ENCODE results near the gene SLC6A14. TPM values are rescaled to one million over a fixed set of nuclear protein-coding genes. Genes with fewer than 3 reads are reported as not detected.

The SLC6A14 gene, protein sequence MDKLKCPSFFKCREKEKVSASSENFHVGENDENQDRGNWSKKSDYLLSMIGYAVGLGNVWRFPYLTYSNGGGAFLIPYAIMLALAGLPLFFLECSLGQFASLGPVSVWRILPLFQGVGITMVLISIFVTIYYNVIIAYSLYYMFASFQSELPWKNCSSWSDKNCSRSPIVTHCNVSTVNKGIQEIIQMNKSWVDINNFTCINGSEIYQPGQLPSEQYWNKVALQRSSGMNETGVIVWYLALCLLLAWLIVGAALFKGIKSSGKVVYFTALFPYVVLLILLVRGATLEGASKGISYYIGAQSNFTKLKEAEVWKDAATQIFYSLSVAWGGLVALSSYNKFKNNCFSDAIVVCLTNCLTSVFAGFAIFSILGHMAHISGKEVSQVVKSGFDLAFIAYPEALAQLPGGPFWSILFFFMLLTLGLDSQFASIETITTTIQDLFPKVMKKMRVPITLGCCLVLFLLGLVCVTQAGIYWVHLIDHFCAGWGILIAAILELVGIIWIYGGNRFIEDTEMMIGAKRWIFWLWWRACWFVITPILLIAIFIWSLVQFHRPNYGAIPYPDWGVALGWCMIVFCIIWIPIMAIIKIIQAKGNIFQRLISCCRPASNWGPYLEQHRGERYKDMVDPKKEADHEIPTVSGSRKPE
- total RNA-seq (2021; fragmentation: NEBNext Ultra II Directional; extraction: Animal tissue kit (Norgen Biotek cat#: 25700)), result not detected in 2 replicates
- polyA plus RNA-seq (2011; rRNA removed), result not detected in 2 replicates
- polyA plus RNA-seq (2011; cell fraction: cytosol; rRNA removed), result not detected
- not detected for polyA plus RNA-seq (2011; cell fraction: nucleus; rRNA removed)
- polyA plus RNA-seq (2012, experiment 1 of 2), result not detected in 4 replicates
- polyA plus RNA-seq (2012, experiment 2 of 2), result not detected
- not detected for polyA plus RNA-seq (2013, experiment 1 of 2)
- not detected for polyA plus RNA-seq (2013, experiment 2 of 2)
- polyA minus RNA-seq (2011; rRNA and poly(A)+ RNA removed), result not detected in 2 replicates
- polyA minus RNA-seq (2011; cell fraction: cytosol; rRNA and poly(A)+ RNA removed), result not detected
- not detected for polyA minus RNA-seq (2011; cell fraction: nucleus; rRNA and poly(A)+ RNA removed)
- long read RNA-seq, experiment 1, result 0 reads
- long read RNA-seq, experiment 2, result 0 reads

DNA sequence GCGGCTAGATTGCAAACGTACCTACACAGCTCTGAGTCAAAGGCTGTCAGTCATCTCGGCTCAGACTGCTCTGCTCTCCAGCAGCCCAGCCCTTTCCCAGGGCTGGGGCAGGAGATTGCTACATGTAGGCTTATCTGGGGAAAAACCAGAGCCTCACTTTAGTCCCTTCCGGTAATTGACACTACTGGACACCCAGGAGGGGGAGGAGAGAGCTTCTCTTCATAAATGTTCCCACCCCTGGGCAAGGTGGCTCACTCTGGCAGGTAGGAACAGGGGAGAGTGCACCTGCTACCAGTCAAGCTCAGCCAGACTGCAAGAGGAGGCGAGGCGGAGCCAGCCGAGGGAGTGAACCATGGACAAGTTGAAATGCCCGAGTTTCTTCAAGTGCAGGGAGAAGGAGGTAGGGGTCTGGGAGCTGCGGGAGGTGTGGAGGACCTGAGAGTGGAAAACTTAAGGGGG lies at the start of gene SLC6A14:
Gene SLC6A14, plus strand, starts transcription at position 249 of the 459 bp plus-strand sequence. Its CDS starts 104 bp downstream, at position 353.
- Histone ChIP-seq H2BK15ac (ENCODE audit: low read length) (no peak within 1 kb of the TSS), H2AFZ (ENCODE audit: low read length) (no peak within 1 kb of the TSS), H4K5ac (ENCODE audit: insufficient read length, low read depth, low read length) (no peak within 1 kb of the TSS), H2AK5ac (ENCODE audit: low read depth, low read length) (no peak within 1 kb of the TSS), H4K91ac (replicated peaks; ENCODE audit: insufficient read length, low read length) (no peak within 1 kb of the TSS), H3K23ac (ENCODE audit: insufficient read length) (no peak within 1 kb of the TSS), H3K4me1 (replicated peaks in 1 of 4; ENCODE audit: control insufficient read depth in 3 of 4, insufficient read depth in 4 of 4, low read length in 3 of 4) (no peaks in the 10 kb centered on the region), H3K9me3 (ENCODE audit: insufficient read depth in 2 of 2, low read depth in 1 of 2, low read length in 1 of 2) (no peaks in the 10 kb centered on the region), H2BK5ac (ENCODE audit: low read depth, low read length) (no peak within 1 kb of the TSS), H3K79me2 (ENCODE audit: control insufficient read depth in 1 of 2, insufficient read depth in 2 of 2, low read length in 2 of 2) (no peaks in the 10 kb centered on the region), H4K20me1 (replicated peaks in 1 of 2; ENCODE audit: control insufficient read depth in 1 of 2, insufficient read depth in 2 of 2, low read length in 2 of 2) (no peaks in the 10 kb centered on the region), H3K4me3 (ENCODE audit: extremely low read depth in 1 of 4, insufficient read depth in 2 of 4, low read depth in 3 of 4, low read length in 4 of 4) (no peak within 1 kb of the TSS), H3K27ac (ENCODE audit: low read depth, low read length) (no peak within 1 kb of the TSS), H3K79me1 (ENCODE audit: low read depth, low read length) (no peaks in the 10 kb centered on the region), H3K27me3 (replicated peaks in 1 of 4; ENCODE audit: control insufficient read depth in 3 of 4, extremely low read depth in 1 of 4, insufficient read depth in 3 of 4, low read length in 3 of 4) (no peaks in the 10 kb centered on the region), H2BK12ac (ENCODE audit: low read depth, low read length) (no peak within 1 kb of the TSS), H3K18ac (ENCODE audit: extremely low read depth, low read length) (no peak within 1 kb of the TSS), H3K14ac (ENCODE audit: insufficient read length) (no peak within 1 kb of the TSS), H3K9ac (replicated peaks in 1 of 4; ENCODE audit: extremely low read depth in 1 of 4, low read depth in 3 of 4, low read length in 3 of 4) (no peak within 1 kb of the TSS), H3K36me3 (ENCODE audit: control insufficient read depth in 2 of 4, insufficient read depth in 4 of 4, low read length in 3 of 4) (no peaks in the 10 kb centered on the region), H2BK20ac (ENCODE audit: low read length) (no peak within 1 kb of the TSS), H3K4me2 (ENCODE audit: insufficient read depth in 1 of 2, low read depth in 2 of 2, low read length in 2 of 2) (no peak within 1 kb of the TSS), H3K4ac (replicated peaks; ENCODE audit: insufficient read length, low read depth, low read length) (no peak within 1 kb of the TSS), H3K56ac (replicated peaks; ENCODE audit: insufficient read length, low read depth, low read length) (no peak within 1 kb of the TSS), H3K23me2 (ENCODE audit: low read depth, low read length) (no peaks in the 10 kb centered on the region), H4K8ac (ENCODE audit: extremely low read depth, insufficient read depth, low read length) (no peak within 1 kb of the TSS), H2BK120ac (replicated peaks; ENCODE audit: low read depth, low read length) (no peak within 1 kb of the TSS)
- POLR2A ChIA-PET (ENCODE audit: partially characterized antibody), result no interaction called here
- FAIRE-seq (no peak), DNase-seq (ENCODE audit: low read depth in 1 of 2, low spot score in 2 of 2) (no peak)
- 92% methylated on average over 6 of the region's 9 CpGs; no CpG with 5 or more reads in 1 of the 2 experiments for WGBS, 2 experiments (ENCODE audit: extremely low coverage in 1 of 2, insufficient coverage in 1 of 2, insufficient read length in 1 of 2, insufficient replicate concordance in 2 of 2, low coverage in 1 of 2, low lambda C conversion rate in 2 of 2, missing lambda C conversion rate in 1 of 2)
- TF ChIP-seq PHF8 (conservative IDR thresholded peaks at IDR 0.05; ENCODE audit: low read depth, low read length), result no peak
- TF ChIP-seq YY1 (IDR thresholded peaks at IDR 0.05; ENCODE audit: low read depth, low read length), result no peak
- TF ChIP-seq POU5F1 (IDR thresholded peaks at IDR 0.05; ENCODE audit: low read depth, low read length), result no peak
- TF ChIP-seq FOSL1 (IDR thresholded peaks at IDR 0.05; ENCODE audit: insufficient read depth, low read depth, low read length), result no peak
- no peak for TF ChIP-seq CTBP2 (IDR thresholded peaks at IDR 0.05; ENCODE audit: borderline replicate concordance, insufficient read depth, insufficient read length, low read length)
- CTCF ChIA-PET (ENCODE audit: partially characterized antibody), result no interaction called here

All from H1 (cell line).